ENCODE results near the gene KCNQ5. TPM values are rescaled to one million over a fixed set of nuclear protein-coding genes. Genes with fewer than 3 reads are reported as not detected.

The KCNQ5 gene
- total and polyA plus RNA-seq, 2 of the 8 experiments (the other 6 are each of a cell fraction or from before 2014, with no cell fraction given) = 0.83 to 1.2 TPM

DNA sequence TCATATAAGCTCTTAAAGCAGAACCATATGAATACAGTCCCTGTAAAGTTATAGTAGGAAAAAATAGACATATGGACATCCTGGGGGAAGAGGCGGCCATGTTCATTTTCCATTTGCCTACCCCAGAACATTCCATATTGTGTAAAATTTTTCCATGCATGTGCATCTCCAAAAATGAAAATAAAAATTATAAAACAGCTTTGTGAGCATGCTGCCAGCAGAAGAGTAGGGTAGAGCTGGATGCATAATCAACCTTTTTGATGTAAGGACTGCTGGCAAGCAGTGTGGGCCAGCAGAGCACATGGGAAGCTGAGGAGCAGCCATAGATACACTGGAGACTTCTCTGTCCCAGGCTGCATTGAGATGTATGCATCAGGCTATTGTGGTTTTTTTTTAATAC, 271.0 kb downstream of the KCNQ5 start (continued):
- no peak for TF ChIP-seq TAF7 (optimal IDR thresholded peaks at IDR 0.05; ENCODE audit: borderline replicate concordance, low read depth, low read length)
- TF ChIP-seq SIRT6 (IDR thresholded peaks at IDR 0.05; ENCODE audit: low read length) = no peak
- no peak for TF ChIP-seq CEBPB (IDR thresholded peaks at IDR 0.05; ENCODE audit: low read depth, low read length)
- TF ChIP-seq NANOG (IDR thresholded peaks at IDR 0.05; ENCODE audit: insufficient read depth, low read depth, low read length, poor library complexity, severe bottlenecking) = no peak
- no peak for TF ChIP-seq PHF8 (conservative IDR thresholded peaks at IDR 0.05; ENCODE audit: low read depth, low read length)
- TF ChIP-seq, protein P1, sequence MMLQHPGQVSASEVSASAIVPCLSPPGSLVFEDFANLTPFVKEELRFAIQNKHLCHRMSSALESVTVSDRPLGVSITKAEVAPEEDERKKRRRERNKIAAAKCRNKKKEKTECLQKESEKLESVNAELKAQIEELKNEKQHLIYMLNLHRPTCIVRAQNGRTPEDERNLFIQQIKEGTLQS (IDR thresholded peaks at IDR 0.05; ENCODE audit: insufficient read depth, low read depth, low read length) = no peak

All from H1 (cell line).